SK-N-SH treated with all-trans-retinoic acid at 6 μM for 48 hours (cell line): Measurements from ENCODE around the gene NSFL1C.

Experiments
- ARNTL ChIP-seq: fragments of 450-650 bp; formaldehyde crosslinking; IDR thresholded peaks from 2 replicates; pipeline ENCODE4 v1.5.0; 2020; ENCODE audit warnings: low read depth, mild to moderate bottlenecking, moderate library complexity, borderline replicate concordance
- CREB5 ChIP-seq: fragments of 250-450 bp; sonication (Bioruptor Pico); IDR thresholded peaks from 2 replicates; pipeline ENCODE4 v1.5.1; 2020; ENCODE audit warnings: low read depth, mild to moderate bottlenecking, moderate library complexity
- CSDC2 ChIP-seq: fragments of 250-450 bp; sonication (Bioruptor Pico); IDR thresholded peaks from 2 replicates; pipeline ENCODE4 v1.5.0; 2020; ENCODE audit warnings: mild to moderate bottlenecking, moderate library complexity
- CSRNP3 ChIP-seq: fragments of 250-450 bp; sonication (Bioruptor Pico); IDR thresholded peaks from 2 replicates; pipeline ENCODE4 v1.5.1; 2021; ENCODE audit warnings: mild to moderate bottlenecking, moderate library complexity
- GLIS3 ChIP-seq: fragments of 250-450 bp; sonication (Bioruptor Pico); IDR thresholded peaks from 2 replicates; pipeline ENCODE4 v1.5.0; 2020; ENCODE audit warnings: mild to moderate bottlenecking, moderate library complexity
- OSR1 ChIP-seq: fragments of 250-450 bp; sonication (Bioruptor Pico); IDR thresholded peaks from 2 replicates; pipeline ENCODE4 v1.8.0; 2022; ENCODE audit warnings: moderate library complexity, mild to moderate bottlenecking, inconsistent platforms
- PATZ1 ChIP-seq: fragments of 250-450 bp; sonication (Bioruptor Pico); IDR thresholded peaks from 2 replicates; pipeline ENCODE4 v1.8.0; 2020; ENCODE audit warnings: mild to moderate bottlenecking, moderate library complexity, borderline replicate concordance
- POU6F1 ChIP-seq: fragments of 250-450 bp; sonication (Bioruptor Pico); IDR thresholded peaks from 2 replicates; pipeline ENCODE4 v1.8.0; 2021; ENCODE audit warnings: low read depth, mild to moderate bottlenecking, moderate library complexity, borderline replicate concordance
- PPARA ChIP-seq: fragments of 250-450 bp; sonication (Bioruptor Pico); IDR thresholded peaks from 2 replicates; pipeline ENCODE4 v1.5.0; 2020; ENCODE audit warnings: mild to moderate bottlenecking, borderline replicate concordance
- SNAI2 ChIP-seq: fragments of 250-450 bp; sonication (Bioruptor Pico); IDR thresholded peaks from 2 replicates; pipeline ENCODE4 v1.5.0; 2020; ENCODE audit warnings: mild to moderate bottlenecking, moderate library complexity
- ZFP3 ChIP-seq: fragments of 250-450 bp; sonication (Bioruptor Pico); IDR thresholded peaks from 2 replicates; pipeline ENCODE4 v1.5.0; 2020; ENCODE audit warnings: mild to moderate bottlenecking, moderate library complexity
- ZNF565 ChIP-seq: fragments of 450-650 bp; formaldehyde crosslinking; conservative IDR thresholded peaks from 2 replicates; pipeline ENCODE4 v1.5.0; 2020; ENCODE audit warnings: low read depth, mild to moderate bottlenecking, moderate library complexity
- ZNF8 ChIP-seq: fragments of 450-650 bp; formaldehyde crosslinking; IDR thresholded peaks from 2 replicates; pipeline ENCODE4 v1.5.0; 2020; ENCODE audit warnings: mild to moderate bottlenecking, moderate library complexity

GRCh38 chr20:1478566-1478965 lies 11.9 kb upstream of the NSFL1C start:
- no peak for TF ChIP-seq PATZ1 (CRISPR knock-in tag)
- no peak for TF ChIP-seq ZFP3 (CRISPR knock-in tag)
- TF ChIP-seq SNAI2 (CRISPR knock-in tag), result no peak
- no peak for TF ChIP-seq GLIS3 (CRISPR knock-in tag)
- TF ChIP-seq ARNTL (CRISPR knock-in tag), result no peak
- no peak for TF ChIP-seq CREB5 (CRISPR knock-in tag)
- TF ChIP-seq PPARA (CRISPR knock-in tag), result no peak
- TF ChIP-seq CSDC2 (CRISPR knock-in tag), result no peak
- no peak for TF ChIP-seq CSRNP3
- TF ChIP-seq ZNF8 (CRISPR knock-in tag), result no peak
- no peak for TF ChIP-seq POU6F1 (CRISPR knock-in tag)
- no peak for TF ChIP-seq OSR1 (CRISPR knock-in tag)
- TF ChIP-seq ZNF565 (CRISPR knock-in tag), result no peak
